HG03457 (cell line): ENCODE results near the gene HIGD1A.

Experiments used
- ATAC-seq: cut with Tn5 transposase; IDR thresholded peaks from one replicate; pipeline ENCODE4 v1.9.1; 2021; ENCODE audit warnings: moderate number of reproducible peaks; ENCODE audit not compliant: unreplicated experiment

The HIGD1A gene

GRCh38 chr3:42804106-42804830 is at the start of gene HIGD1A:
TSS of gene HIGD1A (minus strand) at chr3:42804490. CDS start at chr3:42794253, 10,237 bp downstream.
- ATAC-seq, result peak; percentile 99

DNA sequence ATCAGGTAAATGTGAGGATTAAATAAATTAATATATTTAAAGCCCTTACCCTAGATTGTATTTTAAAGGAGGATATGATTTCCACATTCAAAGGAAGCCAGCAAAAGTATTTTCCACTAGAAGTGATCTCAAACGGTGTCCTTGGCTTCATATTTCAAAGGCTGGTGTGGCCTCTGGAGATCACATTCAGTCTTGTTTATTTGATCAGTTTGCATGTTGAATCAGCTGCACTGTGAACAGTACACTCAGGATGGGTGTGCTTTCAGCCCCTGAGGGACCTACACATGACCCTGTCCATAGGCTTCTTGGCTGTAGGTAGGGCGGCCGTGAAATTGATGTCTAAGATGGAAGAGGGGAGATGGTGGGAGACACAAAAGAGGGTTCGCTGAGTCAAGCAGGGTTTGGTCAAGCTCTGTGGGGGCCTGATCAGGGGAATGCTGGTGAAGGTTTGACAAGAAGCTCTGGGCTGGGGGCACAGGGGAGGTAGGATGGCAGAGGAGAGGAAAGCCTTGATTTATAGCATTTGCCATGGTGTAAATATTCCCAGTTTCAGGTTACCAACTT is 49.5 kb upstream of the HIGD1A start:
- ATAC-seq, result no peak

DNA sequence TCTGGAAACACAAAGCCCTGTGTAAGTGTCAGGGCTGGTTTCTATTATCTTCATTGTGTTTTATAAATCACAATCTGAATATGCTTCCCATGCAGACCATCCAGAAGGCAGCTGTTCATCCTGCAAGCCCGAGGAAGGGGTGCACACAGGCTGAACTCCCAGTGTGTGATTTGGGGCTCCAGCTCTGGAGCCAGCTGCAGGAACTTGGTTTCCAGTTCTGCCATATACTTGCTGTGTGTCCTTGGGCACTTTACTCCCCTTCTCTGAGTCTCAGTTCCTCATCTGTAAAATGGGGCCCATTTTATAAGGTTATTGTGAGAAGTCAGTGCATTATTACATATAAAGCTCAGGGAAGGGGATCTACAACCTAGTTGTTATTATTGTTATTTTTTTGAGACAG is 48.8 kb upstream of the HIGD1A start:
- no peak for ATAC-seq

GRCh38 chr3:42852441-42852840 is 48.2 kb upstream of the HIGD1A start:
- ATAC-seq, result no peak

- ATAC-seq, result no peak
These were observed 47.0 kb upstream of the HIGD1A start for GRCh38 chr3:42851228-42851834.

GRCh38 chr3:42850263-42850662 is 46.0 kb upstream of the HIGD1A start:
- ATAC-seq, result no peak

GRCh38 chr3:42849017-42849416 is 44.7 kb upstream of the HIGD1A start:
- no peak for ATAC-seq

DNA sequence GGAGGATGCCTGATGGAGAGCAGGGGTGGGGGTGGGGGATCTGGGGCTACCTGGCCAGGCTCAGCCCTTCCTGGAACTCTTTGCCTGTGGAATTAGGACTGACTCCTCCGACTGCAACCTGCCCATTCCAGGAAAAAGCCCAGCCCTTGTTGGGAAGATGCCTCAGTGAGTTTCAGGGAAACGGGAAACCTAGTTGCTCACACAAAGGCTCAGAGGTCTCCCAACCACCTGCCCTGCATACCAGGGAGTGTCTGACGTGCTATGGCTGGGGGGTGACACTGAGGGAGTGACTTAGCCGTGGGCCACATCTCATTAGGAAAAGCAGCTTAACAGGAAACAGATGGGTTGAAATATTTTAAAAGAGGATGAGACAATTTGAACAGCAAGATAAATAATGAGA is 43.4 kb upstream of the HIGD1A start:
- no peak for ATAC-seq

DNA sequence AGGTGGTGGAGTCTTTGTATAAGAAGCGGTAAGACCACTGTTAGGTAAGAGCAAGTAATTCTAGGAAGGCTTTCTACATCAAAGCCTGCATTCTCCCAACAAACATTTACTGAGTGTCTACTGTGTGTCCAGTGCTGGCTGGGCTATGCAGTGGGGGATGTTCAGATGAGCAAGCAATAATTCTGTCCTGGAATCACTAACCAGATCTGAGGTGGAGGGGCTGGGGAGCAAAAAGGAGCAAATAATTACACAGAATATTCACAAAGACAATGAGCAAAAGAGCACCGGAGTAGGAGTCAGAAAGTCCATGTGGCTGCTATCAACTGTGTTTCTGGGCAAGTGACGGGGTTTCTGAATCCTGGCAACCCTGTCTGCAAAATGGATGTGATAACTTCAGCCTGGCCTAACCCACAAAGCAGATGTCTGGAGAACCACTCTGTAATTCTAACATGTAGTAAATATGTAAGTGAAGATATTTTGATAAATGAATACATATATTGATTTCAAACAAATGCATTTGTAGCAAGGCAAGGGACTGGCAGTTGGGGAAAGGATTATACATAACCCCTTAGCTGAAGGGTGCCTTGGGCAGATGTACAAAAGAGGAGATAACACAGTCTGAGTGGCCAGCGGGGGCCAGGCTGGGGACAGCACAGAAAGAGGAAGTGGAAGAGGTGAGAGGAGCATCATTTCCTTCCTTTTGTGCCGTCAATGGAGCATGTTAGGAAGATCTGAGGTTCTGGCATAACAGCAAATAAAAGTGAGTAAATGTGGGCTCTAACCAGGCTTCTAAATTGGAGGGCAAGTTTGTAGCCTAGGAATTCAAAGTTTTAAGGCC is 42.6 kb upstream of the HIGD1A start:
- no peak for ATAC-seq

DNA sequence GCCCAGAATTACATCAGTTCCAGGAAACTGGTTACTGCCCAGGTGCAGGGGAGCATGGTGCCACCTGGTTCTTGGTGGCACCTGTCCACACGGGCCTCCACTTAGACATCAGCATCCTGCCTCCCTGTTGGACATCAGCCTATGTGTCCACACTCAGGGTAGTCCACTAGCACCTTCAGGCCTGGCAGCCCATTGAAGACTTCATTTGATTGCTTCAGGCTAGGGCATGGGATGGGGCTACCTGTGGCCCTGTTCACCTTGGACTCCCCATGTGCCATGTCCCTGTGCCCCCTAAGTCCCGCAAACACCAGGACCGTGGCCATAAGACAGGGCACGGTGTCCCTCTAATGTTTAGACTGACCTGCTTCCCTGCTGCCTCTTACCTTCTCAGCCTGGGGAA is 40.5 kb upstream of the HIGD1A start:
- no peak for ATAC-seq

DNA sequence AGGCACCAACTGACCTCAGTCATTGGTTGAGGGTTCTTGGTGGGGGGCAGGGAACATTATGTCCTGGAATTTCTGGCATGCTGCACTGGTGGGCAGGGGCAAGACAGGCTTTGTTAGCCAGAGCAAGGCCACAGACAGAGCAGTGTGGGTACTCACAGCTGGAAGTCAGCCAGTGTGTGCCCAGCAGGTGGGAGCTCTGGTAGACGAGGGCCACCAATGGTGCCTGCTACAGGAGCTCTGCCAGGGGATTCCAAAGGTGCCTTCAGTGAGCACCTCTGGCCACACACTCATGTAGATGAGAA is 40.1 kb upstream of the HIGD1A start:
- no peak for ATAC-seq

DNA sequence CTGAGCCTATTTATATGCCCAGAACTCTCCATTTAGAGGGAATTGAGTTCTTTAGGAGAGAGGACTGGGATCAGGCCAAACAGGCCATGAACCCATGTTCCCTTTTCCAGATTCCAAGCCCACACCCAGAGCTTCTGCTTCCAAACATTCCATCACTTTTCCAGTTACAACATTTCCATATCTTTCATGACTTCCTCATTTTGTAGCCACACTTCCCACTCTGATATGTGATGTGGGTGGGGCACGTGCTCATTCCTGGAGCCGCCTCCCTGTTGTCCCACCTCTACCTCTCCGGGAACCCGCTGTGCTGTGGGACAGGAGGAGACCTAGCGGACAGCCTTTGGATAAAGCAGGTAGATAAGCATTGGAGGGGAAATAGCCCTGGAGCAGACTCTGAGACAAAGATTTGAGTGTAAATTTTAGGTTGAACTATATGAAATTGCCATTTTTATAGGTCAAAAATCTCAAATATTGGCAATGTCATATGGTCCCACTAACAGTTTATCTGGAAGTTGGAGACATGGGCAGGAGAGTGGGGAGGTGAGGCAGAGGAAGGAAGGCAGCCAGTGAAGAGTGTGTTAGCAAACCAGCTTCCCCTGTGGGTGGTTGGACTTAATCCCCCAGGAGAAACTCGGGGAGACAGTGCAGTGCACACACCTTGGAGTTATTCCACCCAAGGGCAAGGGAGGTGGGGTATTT is 39.6 kb upstream of the HIGD1A start:
- no peak for ATAC-seq

- no peak for ATAC-seq
These were observed 37.0 kb upstream of the HIGD1A start for GRCh38 chr3:42841332-42841731.

- no peak for ATAC-seq
These were observed 35.3 kb upstream of the HIGD1A start for GRCh38 chr3:42839616-42840015.

DNA sequence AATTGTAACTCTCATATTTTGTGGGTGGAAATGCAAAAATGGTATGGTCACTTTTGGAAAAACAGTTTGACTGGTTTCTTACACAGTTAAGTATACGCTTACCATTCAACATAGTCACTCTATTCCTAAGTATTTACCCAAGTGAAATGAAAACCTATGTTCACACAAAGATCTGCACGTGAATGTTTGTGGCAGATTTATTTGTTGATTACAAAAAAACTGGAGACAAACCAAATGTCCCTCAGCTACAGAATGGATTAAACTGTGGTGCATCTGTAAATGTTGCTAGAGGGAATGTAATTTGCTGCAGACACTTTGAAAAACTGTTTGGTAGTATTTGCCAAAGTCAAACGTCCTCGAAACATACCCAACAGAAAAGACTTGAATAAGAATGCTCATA is 34.3 kb upstream of the HIGD1A start:
- no peak for ATAC-seq

DNA sequence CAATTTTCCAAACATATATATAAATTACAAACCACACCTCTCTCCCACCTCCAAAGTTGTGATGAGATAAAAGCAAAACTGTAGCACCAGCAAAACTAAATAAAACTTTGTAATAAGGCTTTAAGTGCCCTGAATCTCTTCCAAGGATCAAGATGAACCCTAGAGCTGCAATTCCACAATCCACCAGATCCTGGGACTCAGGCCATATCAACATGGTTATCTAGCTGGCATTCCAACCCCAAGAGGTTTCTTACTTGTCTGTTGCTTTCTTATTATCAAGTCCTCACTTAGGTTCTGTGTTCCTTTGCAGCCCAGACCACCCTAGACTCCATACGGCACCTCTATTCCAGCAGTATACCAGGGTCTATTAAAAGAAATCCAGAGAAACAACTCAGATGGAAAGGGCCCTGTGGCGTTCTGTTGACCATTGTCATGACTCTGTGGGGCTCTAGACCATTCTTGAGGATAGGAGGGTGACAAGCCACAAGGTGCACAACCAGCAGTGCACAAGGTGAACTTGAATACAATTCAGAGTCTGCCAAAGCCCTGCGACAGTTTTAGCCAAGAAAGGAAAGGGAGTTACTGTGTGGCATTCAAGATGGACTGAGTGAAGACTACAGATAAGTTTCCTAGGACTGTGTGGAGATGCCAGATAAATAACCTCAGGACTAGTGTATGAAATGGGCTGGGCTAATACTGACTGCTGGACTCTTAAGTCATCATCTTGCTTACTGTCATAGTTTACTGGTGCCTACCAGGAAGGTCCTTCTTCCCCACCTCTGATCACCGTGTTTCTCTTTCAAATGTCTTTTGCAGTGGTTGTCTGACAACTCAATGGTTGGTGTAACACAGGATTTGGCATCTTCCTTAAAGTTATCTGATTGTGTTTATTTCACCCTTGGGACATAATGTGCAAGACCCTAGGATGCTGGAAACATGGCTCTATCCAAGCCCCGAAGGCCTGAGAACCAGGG is 32.1 kb upstream of the HIGD1A start:
- ATAC-seq, result no peak

DNA sequence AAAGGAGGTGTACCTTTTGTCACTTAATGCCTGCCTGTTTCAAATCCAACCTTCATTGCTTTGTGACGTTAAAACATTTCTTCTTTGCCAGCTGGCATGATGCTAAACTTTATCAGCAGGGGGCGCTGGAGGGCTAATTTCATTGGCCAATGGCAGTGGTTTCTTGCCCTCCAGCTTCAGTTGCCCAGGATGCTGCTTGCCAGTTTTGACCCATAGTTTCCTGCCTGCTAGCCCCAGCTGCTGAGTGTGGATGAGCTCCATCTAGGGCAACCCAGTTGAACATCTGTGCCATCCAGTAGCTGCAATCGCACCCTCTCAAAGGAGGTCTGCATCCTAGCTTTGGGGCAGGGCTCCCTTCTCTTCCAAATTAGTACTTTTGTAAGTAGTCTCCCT is 27.0 kb upstream of the HIGD1A start:
- no peak for ATAC-seq

DNA sequence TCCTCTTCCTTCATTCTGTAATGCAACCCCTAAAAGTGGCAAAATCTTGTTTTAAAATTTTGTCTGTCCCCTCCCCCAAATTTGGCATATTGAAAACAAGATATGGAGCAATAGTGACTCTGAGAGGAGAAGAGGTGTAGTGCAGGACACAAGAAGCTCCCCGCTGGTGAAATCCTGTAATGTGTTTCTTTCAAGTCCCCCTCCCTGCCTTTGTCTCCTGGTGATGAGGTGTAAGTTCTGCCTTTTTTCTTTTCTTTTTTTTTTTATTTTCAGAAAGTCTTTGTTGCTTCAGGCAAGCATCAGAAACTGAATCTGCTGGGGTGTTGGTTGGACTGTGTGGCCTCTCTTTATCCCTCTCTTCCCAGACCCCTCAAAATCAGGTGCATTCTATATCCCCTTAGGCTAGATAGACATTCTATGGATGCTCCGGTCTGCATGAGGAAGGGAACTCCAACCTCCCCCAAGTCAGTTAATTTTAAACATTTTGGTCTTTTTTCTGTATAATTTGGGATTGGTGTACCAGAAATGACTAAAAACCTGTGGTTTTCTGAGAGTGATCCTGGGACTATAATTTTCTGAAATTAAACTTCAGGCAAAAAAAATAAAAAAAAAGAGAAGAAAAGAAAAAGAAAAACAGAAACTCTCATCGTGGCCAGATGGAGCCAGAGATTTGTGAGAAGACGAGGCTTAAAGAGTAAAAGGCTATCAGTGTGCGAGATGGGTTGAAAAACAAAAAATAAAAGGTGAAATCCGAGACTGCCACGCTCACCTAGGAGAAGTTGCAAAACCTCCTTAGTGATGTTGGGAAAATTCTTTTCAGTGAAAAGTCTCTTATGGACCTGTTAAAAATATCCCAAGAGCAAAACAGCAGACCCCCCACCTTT is 26.4 kb upstream of the HIGD1A start:
- no peak for ATAC-seq
